GM18508 (cell line): ENCODE results near the gene C9.
"Not testable (repeated sequence)": the region's sequence is repeated elsewhere in the genome, so short reads cannot be mapped to it uniquely, and the experiment has no call there.

Source experiments
- ATAC-seq: cut with Tn5 transposase; IDR thresholded peaks from one replicate; pipeline ENCODE4 v1.9.1; 2021; ENCODE audit warnings: moderate number of reproducible peaks; ENCODE audit not compliant: insufficient read depth, unreplicated experiment

The C9 gene

GRCh38 chr5:39364367-39364766 is at the start of gene C9:
TSS of gene C9 (minus strand) at chr5:39364495. CDS start at chr5:39364464, 31 bp downstream.
- ATAC-seq: no peak

GRCh38 chr5:39413771-39414170 is 49.5 kb upstream of the C9 start:
- ATAC-seq: no peak

DNA sequence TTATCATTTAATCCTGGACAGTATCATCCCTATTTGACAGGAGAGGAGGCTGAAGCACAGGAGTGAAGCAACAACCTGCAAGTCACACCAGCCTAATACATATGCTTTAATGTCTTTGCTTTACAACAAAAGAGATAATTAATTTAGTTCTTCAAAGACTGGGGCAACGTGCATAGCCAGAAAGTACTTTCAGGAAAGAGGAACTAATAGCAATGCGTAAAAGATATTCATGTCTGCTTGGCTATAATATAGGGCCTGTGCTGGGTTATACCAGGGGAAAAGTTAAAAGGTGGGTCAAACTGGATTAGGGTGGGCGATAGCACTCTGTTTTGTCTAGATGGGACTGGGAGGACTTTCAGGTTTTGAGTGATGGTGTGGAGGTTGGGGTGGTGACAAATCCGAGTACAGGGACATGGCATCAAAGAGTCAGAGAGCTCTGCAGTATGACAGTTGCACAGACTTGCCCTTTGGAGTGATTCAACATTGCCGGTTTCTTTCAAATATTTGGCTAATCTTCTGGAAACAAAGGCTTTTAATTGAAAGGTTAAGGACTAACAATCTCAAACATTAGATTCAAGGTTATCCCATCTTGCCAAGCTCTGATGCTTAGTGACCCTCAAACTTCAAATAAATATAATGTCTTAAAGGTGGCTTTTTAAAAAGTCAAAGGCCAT is 48.6 kb upstream of the C9 start:
- ATAC-seq: no peak

DNA sequence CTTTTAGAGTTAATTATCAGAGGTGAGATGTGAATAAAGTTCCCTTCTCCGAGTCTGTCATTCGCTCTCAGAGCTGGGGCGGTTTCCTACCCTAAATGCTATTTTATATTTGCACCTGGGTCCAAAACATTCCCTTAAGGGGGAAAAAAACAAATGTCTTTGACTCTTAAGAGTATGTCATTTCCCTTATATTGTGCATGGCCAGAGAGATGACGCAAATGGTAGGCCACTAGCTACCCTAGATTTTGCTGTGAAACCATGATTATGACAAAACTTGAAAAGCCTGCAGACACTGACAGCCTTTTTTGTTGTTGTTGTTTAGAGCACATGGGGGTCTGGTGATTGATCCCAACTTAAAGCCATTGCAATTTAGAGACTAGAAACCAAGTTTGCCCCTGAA is 47.7 kb upstream of the C9 start:
- no peak for ATAC-seq

- no peak for ATAC-seq
Observed at GRCh38 chr5:39411061-39411460, 46.8 kb upstream of the C9 start.

DNA sequence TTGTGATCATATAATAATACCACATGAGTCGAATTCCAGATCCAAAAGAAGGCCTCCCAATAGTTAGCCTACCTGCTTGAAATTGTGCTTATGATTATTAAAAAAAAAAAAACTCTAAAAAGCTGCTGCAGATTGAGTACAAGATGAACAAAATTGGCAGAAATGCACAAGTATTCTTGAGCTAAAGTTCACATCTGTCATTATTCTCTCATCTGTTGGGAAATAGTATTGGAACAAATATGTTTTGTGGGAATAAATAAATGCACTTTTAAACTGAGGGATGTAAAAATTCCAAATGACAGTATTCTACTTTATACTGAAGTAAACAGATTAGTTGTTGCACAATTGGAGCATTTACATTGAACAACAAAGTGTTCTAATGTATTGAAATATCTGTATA is 44.7 kb upstream of the C9 start:
- ATAC-seq: no peak

DNA sequence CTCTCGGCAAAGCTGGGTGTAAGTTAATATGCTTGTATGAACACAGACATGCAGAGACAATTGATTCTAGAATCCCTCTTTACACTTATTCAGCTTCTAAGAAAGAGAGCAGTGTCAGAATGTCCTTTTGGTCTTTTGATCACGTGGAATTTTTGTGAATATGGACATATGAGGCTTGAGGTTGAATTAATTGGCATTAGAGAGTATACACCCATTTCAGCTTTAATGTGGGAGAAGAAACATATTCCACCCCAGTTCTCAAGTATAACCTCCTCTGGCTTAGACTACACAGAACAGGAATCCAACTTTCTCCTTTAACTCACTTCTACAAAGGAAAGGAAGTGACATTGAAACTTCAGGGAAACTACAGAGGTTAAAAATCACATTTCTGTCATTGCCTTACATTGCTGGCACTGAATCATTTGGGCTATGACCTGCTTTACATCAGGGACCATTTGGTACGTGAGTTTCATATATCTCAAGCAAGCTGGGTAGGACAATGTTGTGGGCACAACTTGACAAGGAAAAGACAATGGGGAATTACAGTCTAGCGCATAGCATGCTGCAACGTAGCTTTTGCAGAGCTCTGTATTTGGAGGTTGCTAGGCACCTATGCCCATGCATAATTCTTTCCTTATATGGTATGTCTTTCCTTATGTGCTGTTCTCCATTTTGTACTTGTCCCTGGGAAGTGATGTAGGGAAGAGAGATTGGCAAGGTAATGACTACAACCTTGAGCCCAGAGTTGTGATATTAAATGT is 41.0 kb upstream of the C9 start:
- ATAC-seq: no peak

DNA sequence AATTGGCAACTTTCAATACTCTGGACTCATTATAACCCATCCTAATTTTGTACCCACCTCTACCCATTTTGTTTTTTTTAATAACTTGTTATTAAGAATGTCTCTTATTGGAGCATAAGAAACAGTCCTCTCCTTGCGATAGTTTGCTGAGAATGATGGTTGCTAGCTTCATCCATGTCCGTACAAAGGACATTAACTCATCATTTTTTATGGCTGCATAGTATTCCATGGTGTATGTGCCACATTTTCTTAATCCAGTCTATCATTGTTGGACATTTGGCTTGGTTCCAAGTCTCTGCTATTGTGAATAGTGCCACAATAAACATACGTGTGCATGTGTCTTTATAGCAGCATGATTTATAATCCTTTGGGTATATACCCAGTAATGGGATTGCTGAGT is 39.5 kb upstream of the C9 start:
- ATAC-seq: not testable (repeated sequence)

DNA sequence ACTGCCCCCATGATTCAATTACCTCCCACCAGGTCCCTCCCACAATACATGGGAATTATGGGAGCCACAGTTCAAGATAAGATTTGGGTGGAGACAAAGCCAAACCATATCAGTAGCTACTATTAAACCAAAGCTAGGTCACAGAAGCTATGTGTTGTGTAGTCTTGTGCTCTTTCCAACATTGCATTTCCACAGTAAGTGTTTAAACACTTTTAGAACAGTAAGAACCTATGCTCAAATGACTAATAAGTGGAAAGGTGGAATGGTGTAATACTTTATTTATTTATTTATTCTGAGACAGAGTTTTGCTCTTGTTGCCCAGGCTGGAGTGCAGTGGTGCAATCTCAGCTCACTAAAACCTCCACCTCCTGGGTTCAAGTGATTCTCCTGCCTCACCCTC is 37.8 kb upstream of the C9 start:
- ATAC-seq: not testable (repeated sequence)

DNA sequence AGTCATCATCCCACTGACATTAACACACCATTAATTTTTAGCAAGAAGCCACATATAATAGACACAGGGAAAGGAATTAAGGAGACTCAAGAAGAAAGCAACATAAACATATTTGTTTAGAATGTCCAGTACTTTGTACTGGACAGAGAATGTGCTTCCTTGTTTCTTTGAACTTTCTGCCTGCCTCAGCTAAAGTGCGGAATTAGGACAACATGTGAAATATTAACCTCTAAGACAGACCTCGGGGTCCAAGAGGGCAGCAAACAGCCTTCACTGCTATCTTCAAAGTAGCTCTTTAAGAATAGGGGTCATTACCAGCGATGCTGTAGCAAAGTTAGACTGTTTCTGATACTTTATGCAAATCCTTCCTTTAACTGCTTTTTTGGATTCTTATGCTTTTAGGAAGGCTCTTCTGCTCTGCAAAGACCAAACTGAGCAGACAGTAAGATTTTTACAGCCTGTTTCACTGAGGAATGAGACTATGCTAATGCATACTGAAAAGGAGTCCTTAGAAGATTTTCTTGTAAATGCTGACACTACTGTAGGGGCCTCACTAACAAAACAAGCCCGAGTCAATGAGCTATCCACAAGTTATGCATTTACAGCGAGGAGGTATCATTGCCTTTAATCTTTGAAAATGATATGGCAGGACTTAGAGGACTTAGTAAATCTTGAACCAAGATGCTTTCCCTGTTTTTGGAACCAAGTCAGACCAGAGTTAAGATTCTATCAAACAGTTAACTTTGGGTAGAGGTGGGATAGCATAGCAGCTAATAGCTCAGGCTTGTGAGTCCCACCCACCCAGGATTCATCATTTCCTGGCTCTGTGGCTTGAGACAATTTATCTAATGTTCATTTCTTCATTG is 36.7 kb upstream of the C9 start:
- no peak for ATAC-seq

DNA sequence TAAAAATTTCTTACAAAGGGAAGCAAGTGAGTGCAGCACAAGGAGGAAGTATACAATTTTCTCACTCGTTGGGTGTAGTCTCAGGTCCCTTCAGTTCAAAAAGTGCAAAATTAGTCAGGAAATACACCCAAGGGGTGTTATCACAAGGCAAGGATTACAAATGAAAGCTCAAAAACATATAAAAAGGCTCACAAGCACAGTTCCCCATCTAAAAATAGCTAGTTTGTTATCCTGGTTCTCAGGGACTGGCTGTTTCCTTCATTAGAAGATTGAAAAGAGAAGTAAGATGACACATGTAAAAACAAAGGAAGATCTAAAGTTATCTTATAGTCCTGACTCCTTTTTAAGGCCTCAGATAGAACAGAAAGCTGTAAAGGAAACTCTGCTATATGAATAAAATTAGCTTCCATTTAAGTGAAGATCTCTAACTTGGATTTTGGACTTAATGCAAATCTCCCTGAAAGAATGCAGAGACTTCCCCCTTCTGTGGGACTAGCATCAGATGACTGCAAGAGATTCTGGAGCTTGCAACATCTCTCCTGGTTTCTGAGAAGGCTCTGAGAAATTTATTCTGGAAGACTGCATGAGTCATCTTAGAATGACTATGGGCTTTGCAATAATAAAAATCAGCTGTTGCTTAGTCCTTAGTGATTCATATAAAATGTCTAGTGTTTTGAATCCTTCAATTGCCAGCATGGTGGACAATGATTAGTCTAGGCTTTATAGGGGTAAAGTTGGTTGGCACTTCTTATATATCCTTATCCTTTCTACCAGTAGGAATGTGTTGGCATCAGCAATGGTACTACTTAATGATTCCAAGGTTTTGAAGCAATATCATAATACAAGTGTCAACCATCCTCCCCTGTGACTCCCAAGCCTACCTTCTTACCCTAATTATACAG is 35.1 kb upstream of the C9 start:
- no peak for ATAC-seq

GRCh38 chr5:39396843-39397242 is 32.5 kb upstream of the C9 start:
- ATAC-seq: no peak

DNA sequence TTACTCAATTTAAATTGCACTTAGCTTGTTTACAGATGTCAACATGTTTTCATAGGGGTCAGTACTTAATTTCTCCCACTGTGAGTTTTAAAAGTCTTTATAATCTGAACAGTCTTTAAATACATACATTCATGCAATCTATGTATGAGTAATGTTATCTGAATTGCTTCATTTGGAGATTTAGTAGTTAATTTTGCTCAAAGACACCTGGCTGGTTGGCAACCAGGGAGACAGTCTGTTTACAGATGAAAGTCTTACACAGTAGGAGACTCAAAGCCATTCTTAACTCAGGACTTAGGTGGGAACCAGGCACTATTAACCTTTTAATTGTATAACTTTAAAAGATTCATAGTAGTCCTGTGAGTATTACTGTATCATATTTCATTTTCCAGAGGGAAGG is 31.2 kb upstream of the C9 start:
- ATAC-seq: no peak

- no peak for ATAC-seq
Observed at GRCh38 chr5:39394946-39395345, 30.7 kb upstream of the C9 start.

GRCh38 chr5:39390945-39391344 is 26.6 kb upstream of the C9 start:
- ATAC-seq: no peak

DNA sequence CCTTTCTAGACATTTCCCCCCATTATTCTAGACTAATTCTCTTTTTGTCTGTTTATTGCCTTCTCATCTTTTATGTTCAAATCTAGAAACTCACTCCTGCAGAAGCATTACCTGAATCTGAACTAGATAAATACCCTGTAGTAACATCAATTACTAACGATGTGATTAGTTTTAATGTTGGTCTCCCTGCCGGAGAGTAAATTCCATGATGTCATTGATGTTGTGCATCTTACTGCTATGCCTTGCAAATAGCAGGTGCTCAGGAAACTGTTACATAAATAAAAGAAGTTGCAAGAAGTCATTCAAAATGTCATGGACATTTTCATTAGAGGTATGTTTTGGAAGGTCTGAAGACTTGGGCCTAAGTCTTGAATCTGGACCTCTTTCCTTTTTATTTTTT is 23.0 kb upstream of the C9 start:
- no peak for ATAC-seq

GRCh38 chr5:39384271-39384670 is 20.0 kb upstream of the C9 start:
- ATAC-seq: no peak

- ATAC-seq: no peak
Observed at GRCh38 chr5:39381376-39381775, 17.1 kb upstream of the C9 start.

- ATAC-seq: no peak
Observed at GRCh38 chr5:39379693-39380092, 15.4 kb upstream of the C9 start.

- no peak for ATAC-seq
Observed at GRCh38 chr5:39377613-39378012, 13.3 kb upstream of the C9 start.
